ENCODE data around the gene PIK3R2.

- TF ChIP-seq PATZ1 (CRISPR knock-in tag; IDR thresholded peaks at IDR 0.05; ENCODE audit: borderline replicate concordance), result no peak
- no peak for TF ChIP-seq ZFP30 (CRISPR knock-in tag; IDR thresholded peaks at IDR 0.05)
- no peak for TF ChIP-seq ZFP3 (CRISPR knock-in tag; IDR thresholded peaks at IDR 0.05)
- TF ChIP-seq POU6F1 (CRISPR knock-in tag; IDR thresholded peaks at IDR 0.05; ENCODE audit: borderline replicate concordance, low read depth), result no peak
- no peak for TF ChIP-seq RARB (CRISPR knock-in tag; IDR thresholded peaks at IDR 0.05)
- TF ChIP-seq BACH2 (CRISPR knock-in tag; IDR thresholded peaks at IDR 0.05; ENCODE audit: borderline replicate concordance), result no peak
- no peak for TF ChIP-seq CSRNP3 (CRISPR knock-in tag; IDR thresholded peaks at IDR 0.05)
- TF ChIP-seq ISL1 (CRISPR knock-in tag; IDR thresholded peaks at IDR 0.05), result no peak
- TF ChIP-seq TCF4 (CRISPR knock-in tag; IDR thresholded peaks at IDR 0.05; ENCODE audit: borderline replicate concordance), result no peak
- no peak for TF ChIP-seq GLIS3 (CRISPR knock-in tag; IDR thresholded peaks at IDR 0.05)
- TF ChIP-seq ZNF565 (CRISPR knock-in tag; conservative IDR thresholded peaks at IDR 0.05; ENCODE audit: low read depth), result no peak
- no peak for TF ChIP-seq PPARA (CRISPR knock-in tag; IDR thresholded peaks at IDR 0.05; ENCODE audit: borderline replicate concordance)
- TF ChIP-seq CSDC2 (CRISPR knock-in tag; IDR thresholded peaks at IDR 0.05), result no peak
Measured at GRCh38 chr19:18144906-18145305, 8.1 kb upstream of the PIK3R2 start.
